ENCODE results near the gene B4GALT2.

The B4GALT2 gene

GRCh38 chr1:43990271-43991199 lies 11.5 kb downstream of the B4GALT2 start:
- no peak for DNase-seq

DNA sequence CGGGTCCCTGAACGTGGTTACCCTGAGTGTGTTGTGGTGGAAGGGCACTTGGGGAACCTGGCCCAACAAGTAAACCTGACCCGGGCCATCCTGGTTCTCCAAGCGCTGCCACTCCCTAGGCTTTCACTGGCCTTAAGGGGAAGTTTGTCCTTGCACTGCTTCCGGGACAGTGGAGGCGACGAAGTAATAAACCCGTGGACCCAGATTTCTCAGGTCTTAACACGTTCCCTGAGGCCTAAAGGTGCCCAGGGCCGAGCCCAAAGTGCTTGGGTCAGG lies 12.1 kb downstream of the B4GALT2 start:
- no peak for DNase-seq

- peak; percentile 27 for DNase-seq
These were observed 12.6 kb downstream of the B4GALT2 start, which contains the start of gene CCDC24 for GRCh38 chr1:43991476-43992231. TSS of gene CCDC24 (plus strand) at chr1:43991599. CDS start at chr1:43991879, 280 bp downstream.

DNA sequence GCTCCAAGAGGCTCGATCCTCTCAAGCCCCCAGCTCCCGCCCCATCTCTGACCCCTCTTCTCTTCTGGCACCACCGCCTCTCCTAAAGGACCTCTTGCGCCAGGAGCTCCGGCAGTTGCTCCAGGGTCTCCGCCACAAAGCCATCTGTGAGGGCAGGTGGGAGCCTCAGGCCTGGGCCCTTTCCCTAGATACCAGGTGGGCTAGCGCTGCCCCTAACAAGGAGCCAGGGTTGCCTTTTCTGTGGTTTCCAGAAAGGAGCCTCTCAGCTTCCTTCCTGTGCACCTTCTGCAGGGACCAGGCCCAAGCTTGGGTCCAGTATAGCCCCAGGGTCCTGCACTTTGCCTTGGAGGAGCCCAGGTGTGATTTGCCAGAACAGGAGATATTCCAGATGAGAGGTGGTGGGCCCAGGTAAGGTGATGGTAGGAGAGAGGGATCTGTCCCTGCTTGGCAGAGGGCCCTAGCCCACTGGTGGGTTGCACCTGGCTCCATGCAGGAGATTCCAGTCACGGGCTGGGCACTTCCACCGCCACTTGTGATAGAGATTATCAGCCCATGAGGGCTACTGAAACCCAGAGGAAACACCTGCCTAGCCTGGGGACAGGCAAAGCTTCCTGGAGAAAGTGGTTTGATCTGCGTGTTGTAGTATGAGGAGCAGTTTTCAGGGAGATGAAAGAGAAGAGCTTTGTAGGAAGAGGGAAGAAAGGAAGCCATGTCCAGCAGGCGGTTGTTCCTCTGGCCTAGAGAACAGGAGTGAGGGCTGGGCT lies 13.4 kb downstream of the B4GALT2 start:
- no peak for DNase-seq

GRCh38 chr1:43993206-43993914 lies 14.3 kb downstream of the B4GALT2 start:
- DNase-seq: no peak

- no peak for DNase-seq
These were observed 15.1 kb downstream of the B4GALT2 start for GRCh38 chr1:43994071-43994470.

- no peak for DNase-seq
These were observed 16.1 kb downstream of the B4GALT2 start for GRCh38 chr1:43994794-43995790.

DNA sequence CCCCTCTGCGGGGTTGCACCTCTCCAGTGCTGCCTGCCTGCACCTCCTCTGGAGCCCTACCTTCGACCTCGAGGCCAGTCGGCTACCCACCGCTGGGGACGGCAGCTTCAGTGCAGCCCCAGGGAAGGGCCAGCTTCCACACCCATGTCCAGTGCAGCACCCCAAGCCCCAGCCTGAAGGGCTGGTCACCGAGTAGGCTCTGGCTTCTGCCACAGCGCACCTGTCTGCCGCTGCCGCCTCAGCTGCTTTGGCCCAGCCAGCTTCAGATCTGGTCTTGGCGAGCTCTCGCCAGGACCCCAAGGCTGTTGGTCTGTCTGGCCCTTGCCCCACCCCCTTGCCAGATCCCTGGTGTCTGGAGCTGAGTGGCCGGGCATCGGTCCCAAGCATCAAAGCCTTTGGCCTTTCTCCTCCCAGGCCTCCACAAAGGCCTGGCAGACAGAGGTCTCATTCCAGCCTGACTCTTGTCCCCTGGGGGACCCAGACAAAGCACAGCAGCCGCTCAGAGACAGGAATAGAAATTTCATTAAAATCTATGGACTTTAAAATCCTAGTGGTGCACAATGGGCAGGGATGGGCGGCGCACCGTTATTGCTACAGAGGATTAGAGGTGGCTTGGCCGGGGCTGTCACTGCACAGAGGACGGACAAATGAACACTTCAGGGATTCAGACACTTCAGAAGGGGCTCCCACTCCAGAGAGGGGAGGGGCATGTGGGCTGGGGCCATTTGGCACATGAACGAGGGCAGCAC lies 17.1 kb downstream of the B4GALT2 start:
- no peak for DNase-seq

- no peak for DNase-seq
These were observed 17.7 kb downstream of the B4GALT2 start for GRCh38 chr1:43996733-43997115.

DNA sequence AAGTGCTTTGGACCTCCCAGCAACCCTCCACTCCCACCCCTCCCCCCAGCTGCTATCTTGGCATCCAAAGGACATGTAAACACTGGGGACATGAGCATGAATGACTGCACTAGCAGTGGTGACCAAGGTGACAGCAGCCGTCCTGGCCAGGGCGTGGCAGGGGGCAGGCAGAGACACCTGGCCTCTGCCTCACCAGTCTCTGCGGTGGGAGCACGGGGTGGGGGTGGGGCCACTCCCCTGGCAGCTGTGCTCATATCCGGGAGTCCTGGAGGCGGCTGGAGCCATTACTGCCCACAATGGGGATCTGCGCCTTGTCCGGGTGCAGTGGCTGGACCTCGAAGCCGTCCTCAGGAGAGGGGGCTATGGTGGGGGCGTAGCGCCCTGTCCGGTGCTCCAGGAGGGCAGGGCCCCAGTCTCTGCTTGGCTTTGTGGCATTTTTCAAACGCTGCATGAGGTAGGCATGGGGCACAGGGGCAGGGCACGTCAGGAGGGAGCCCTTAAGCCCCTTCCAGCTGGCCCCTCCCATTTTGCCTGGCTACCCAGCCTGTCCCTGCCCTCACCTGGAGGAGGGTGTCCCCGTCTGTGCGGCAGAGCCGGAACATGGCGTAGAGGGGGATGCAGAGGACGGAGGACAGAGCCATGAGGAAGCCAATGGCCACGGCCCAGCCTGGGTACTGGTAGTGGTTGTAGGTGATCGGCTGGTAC lies 18.4 kb downstream of the B4GALT2 start:
- DNase-seq: no peak

- no peak for DNase-seq
These were observed 19.0 kb downstream of the B4GALT2 start for GRCh38 chr1:43998000-43998378.

GRCh38 chr1:43999455-43999854 lies 20.4 kb downstream of the B4GALT2 start:
- DNase-seq: no peak

- no peak for DNase-seq
These were observed 21.2 kb downstream of the B4GALT2 start for GRCh38 chr1:44000122-44000665.

- DNase-seq: no peak
These were observed 23.2 kb downstream of the B4GALT2 start for GRCh38 chr1:44002165-44002564.

DNA sequence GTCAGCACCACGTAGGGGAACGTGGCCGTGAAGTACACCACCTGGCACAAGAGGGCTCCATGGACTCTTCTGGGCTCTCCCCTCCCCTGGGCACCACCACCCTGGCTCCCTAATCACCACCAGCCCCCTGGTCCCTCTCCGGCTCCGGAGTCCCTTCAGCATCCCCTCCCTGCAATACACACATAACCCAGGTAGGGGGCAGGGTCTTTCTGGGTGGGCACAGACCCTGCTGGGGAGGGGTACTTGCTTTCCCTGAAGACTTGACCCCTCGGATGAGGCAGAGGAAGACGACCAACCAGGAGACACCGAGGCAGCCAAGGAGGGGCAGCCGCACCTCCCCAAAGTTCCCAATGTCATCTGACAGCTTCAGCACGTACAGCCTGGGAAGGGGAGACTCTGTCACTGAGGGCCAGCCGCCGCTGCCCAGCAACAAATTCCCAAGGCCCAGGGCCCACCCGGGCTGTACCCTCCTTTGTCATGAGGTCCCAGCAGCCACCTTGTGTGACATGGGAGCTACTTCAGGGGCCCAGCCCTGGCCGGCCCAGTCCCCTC lies 23.7 kb downstream of the B4GALT2 start:
- no peak for DNase-seq

DNA sequence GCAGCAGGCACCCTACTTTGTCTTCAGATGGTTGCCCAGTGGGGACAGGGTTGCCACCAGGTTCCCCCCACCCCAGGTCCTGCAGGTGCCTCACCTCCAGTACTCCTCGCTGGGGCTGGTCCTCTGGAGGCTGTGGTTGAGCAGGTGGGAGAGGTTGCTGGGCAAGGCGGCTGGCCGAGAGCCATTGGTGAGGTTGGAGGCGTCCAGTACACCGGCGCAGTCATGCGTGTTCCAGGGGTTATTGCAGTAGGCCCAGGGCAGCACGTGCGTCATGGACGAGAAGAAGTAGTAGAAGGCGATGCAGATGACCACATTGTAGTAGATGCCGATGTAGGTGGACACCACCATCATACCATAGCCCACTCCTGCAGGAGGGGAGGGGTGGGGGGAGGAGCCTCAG lies 29.2 kb downstream of the B4GALT2 start:
- DNase-seq: no peak

GRCh38 chr1:44010935-44011471 lies 32.0 kb downstream of the B4GALT2 start:
- no peak for DNase-seq

GRCh38 chr1:44012404-44012803 lies 33.4 kb downstream of the B4GALT2 start:
- no peak for DNase-seq

- DNase-seq: no peak
These were observed 34.1 kb downstream of the B4GALT2 start for GRCh38 chr1:44012941-44013609.

Measured in cortex of kidney (tissue), 1 donor.